H1 (cell line): ENCODE results near the gene TAGLN2. TPM values are rescaled to one million over a fixed set of nuclear protein-coding genes. Genes with fewer than 3 reads are reported as not detected.

Source experiments
- CTCF ChIA-PET: fragments of 300-600 bp; sonication (Branson Sonifier 250); formaldehyde crosslinking; loops from one replicate; lab custom pipeline; 2021; ENCODE audit not compliant: partially characterized antibody; lab: Charles Lee
- POLR2A ChIA-PET: fragments of 300-600 bp; sonication (Branson Sonifier 250); formaldehyde crosslinking; loops from one replicate; lab custom pipeline; 2021; ENCODE audit warnings: inconsistent platforms; ENCODE audit not compliant: partially characterized antibody; lab: Charles Lee
- DNase-seq, 2 experiments: peaks; one replicate each; pipeline versions ENCODE4 v3.0.0 to v3.0.0-alpha.2; 2010 to 2022; ENCODE audit warnings: low spot score in 2 of 2, low read depth in 1 of 2, mixed read lengths in 1 of 2
- FAIRE-seq: peaks from 2 replicates; lab custom pipeline; 2011; peaks lifted over from hg19 to GRCh38; lab: Jason Lieb, UNC
- H2AFZ ChIP-seq: 2 replicates; pipeline ENCODE4 v1.8.1; 2012; ENCODE audit warnings: low read length, inconsistent platforms
- H2AK5ac ChIP-seq: 2 replicates; pipeline ENCODE4 v1.6.1; 2013; ENCODE audit warnings: low read depth, low read length
- H2BK120ac ChIP-seq: replicated peaks from 2 replicates; pipeline ENCODE3; 2013; ENCODE audit warnings: low read depth, low read length, inconsistent platforms
- H2BK12ac ChIP-seq: 2 replicates; pipeline ENCODE4 v1.6.1; 2013; ENCODE audit warnings: low read depth, low read length
- H2BK15ac ChIP-seq: 2 replicates; pipeline ENCODE4 v1.6.1; 2013; ENCODE audit warnings: low read length
- H2BK20ac ChIP-seq: 2 replicates; pipeline ENCODE4 v1.6.1; 2013; ENCODE audit warnings: low read length
- H2BK5ac ChIP-seq: 2 replicates; pipeline ENCODE4 v1.6.1; 2013; ENCODE audit warnings: low read depth, low read length
- H3K14ac ChIP-seq: 2 replicates; pipeline ENCODE4 v1.6.1; 2013; ENCODE audit warnings: inconsistent platforms; ENCODE audit not compliant: insufficient read length
- H3K18ac ChIP-seq: 2 replicates; pipeline ENCODE4 v1.6.1; 2013; ENCODE audit warnings: low read length; ENCODE audit errors: extremely low read depth
- H3K23ac ChIP-seq: 2 replicates; pipeline ENCODE4 v1.6.1; 2013; ENCODE audit warnings: inconsistent platforms; ENCODE audit not compliant: insufficient read length
- H3K23me2 ChIP-seq: 2 replicates; pipeline ENCODE4 v1.6.1; 2013; ENCODE audit warnings: low read depth, low read length
- H3K27ac ChIP-seq: 2 replicates; pipeline ENCODE4 v1.6.1; 2011; ENCODE audit warnings: low read depth, low read length, inconsistent platforms
- H3K27me3 ChIP-seq, 4 experiments: replicated peaks in 1 of 4; 1 replicate in 1 of 4; 2 replicates in 3 of 4; pipeline versions ENCODE4 v1.6.1 to v1.8.1; 2011 to 2013; ENCODE audit warnings: low read length in 3 of 4, mild to moderate bottlenecking in 3 of 4, inconsistent platforms in 2 of 4, mixed read lengths in 2 of 4, moderate library complexity in 1 of 4; ENCODE audit not compliant: control insufficient read depth in 3 of 4, insufficient read depth in 3 of 4; ENCODE audit errors: extremely low read depth in 1 of 4
- H3K36me3 ChIP-seq, 4 experiments: 2 replicates each; pipeline versions ENCODE4 v1.6.1 to v1.8.1; 2011 to 2013; ENCODE audit warnings: mild to moderate bottlenecking in 4 of 4, low read length in 3 of 4, moderate library complexity in 2 of 4, control low read depth in 1 of 4, inconsistent platforms in 1 of 4; ENCODE audit not compliant: insufficient read depth in 4 of 4, control insufficient read depth in 2 of 4
- H3K4ac ChIP-seq: replicated peaks from 2 replicates; pipeline ENCODE3; 2013; ENCODE audit warnings: low read length, low read depth, mixed read lengths, inconsistent platforms; ENCODE audit not compliant: insufficient read length
- H3K4me1 ChIP-seq, 4 experiments: replicated peaks in 1 of 4; 1 replicate in 1 of 4; 2 replicates in 3 of 4; pipeline versions ENCODE4 v1.6.1 to v1.8.1; 2011 to 2013; ENCODE audit warnings: low read length in 3 of 4, inconsistent platforms in 2 of 4, mixed read lengths in 1 of 4; ENCODE audit not compliant: insufficient read depth in 4 of 4, control insufficient read depth in 3 of 4
- H3K4me2 ChIP-seq, 2 experiments: 2 replicates each; pipeline versions ENCODE4 v1.6.1 to v1.8.1; 2011 to 2013; ENCODE audit warnings: low read depth in 2 of 2, low read length in 2 of 2, control low read depth in 1 of 2, inconsistent platforms in 1 of 2, mild to moderate bottlenecking in 1 of 2; ENCODE audit not compliant: insufficient read depth in 1 of 2
- H3K4me3 ChIP-seq, 4 experiments: fragments of 200-600, 300-600 bp in 1 of 4; sonication (generic), shearing (Covaris generic), sonication (Bioruptor Twin) in 1 of 4; 2 replicates each; pipeline versions ENCODE4 v1.5.1 to v1.8.1; 2011 to 2016; ENCODE audit warnings: low read length in 4 of 4, low read depth in 3 of 4, control low read depth in 2 of 4, inconsistent platforms in 2 of 4, mild to moderate bottlenecking in 2 of 4, mixed read lengths in 1 of 4, moderate library complexity in 1 of 4; ENCODE audit not compliant: insufficient read depth in 2 of 4; ENCODE audit errors: extremely low read depth in 1 of 4
- H3K56ac ChIP-seq: replicated peaks from 2 replicates; pipeline ENCODE3; 2013; ENCODE audit warnings: low read depth, mild to moderate bottlenecking, mixed read lengths, low read length, inconsistent platforms; ENCODE audit not compliant: insufficient read length
- H3K79me1 ChIP-seq: 2 replicates; pipeline ENCODE4 v1.6.1; 2013; ENCODE audit warnings: low read depth, low read length, control low read depth
- H3K79me2 ChIP-seq, 2 experiments: 2 replicates each; pipeline versions ENCODE4 v1.6.1 to v1.8.1; 2012 to 2013; ENCODE audit warnings: low read length in 2 of 2, mild to moderate bottlenecking in 2 of 2, inconsistent platforms in 1 of 2; ENCODE audit not compliant: insufficient read depth in 2 of 2, control insufficient read depth in 1 of 2
- H3K9ac ChIP-seq, 4 experiments: replicated peaks in 1 of 4; 1 replicate in 1 of 4; 2 replicates in 3 of 4; pipeline versions ENCODE4 v1.6.1 to v1.8.1; 2011 to 2013; ENCODE audit warnings: low read depth in 3 of 4, low read length in 3 of 4, control low read depth in 2 of 4, mild to moderate bottlenecking in 2 of 4, moderate library complexity in 2 of 4, inconsistent platforms in 1 of 4; ENCODE audit errors: extremely low read depth in 1 of 4
- H3K9me3 ChIP-seq, 2 experiments: 2 replicates each; pipeline versions ENCODE4 v1.6.1 to v1.8.1; 2012 to 2013; ENCODE audit warnings: mild to moderate bottlenecking in 2 of 2, moderate library complexity in 2 of 2, control low read depth in 1 of 2, inconsistent platforms in 1 of 2, low read depth in 1 of 2, low read length in 1 of 2, mixed read lengths in 1 of 2; ENCODE audit not compliant: insufficient read depth in 2 of 2
- H4K20me1 ChIP-seq, 2 experiments: replicated peaks in 1 of 2; 2 replicates each; pipeline versions ENCODE3 to v1.8.1; 2011 to 2013; ENCODE audit warnings: inconsistent platforms in 2 of 2, low read length in 2 of 2, mild to moderate bottlenecking in 1 of 2; ENCODE audit not compliant: insufficient read depth in 2 of 2, control insufficient read depth in 1 of 2
- H4K5ac ChIP-seq: 2 replicates; pipeline ENCODE4 v1.6.1; 2013; ENCODE audit warnings: low read length, low read depth, mixed read lengths, inconsistent platforms; ENCODE audit not compliant: insufficient read length
- H4K8ac ChIP-seq: 2 replicates; pipeline ENCODE4 v1.8.0; 2013; ENCODE audit warnings: mild to moderate bottlenecking, moderate library complexity, low read length, inconsistent platforms; ENCODE audit not compliant: insufficient read depth; ENCODE audit errors: extremely low read depth
- H4K91ac ChIP-seq: replicated peaks from 2 replicates; pipeline ENCODE3; 2013; ENCODE audit warnings: low read length, mixed read lengths, inconsistent platforms; ENCODE audit not compliant: insufficient read length
- ATF2 ChIP-seq: IDR thresholded peaks from 2 replicates; pipeline ENCODE4 v1.6.1; 2012; ENCODE audit warnings: low read length, inconsistent platforms
- BACH1 ChIP-seq: IDR thresholded peaks from 2 replicates; pipeline ENCODE4 v1.6.1; 2012; ENCODE audit warnings: low read length, improper control_type of control experiment
- CEBPB ChIP-seq: IDR thresholded peaks from 2 replicates; pipeline ENCODE4 v1.6.1; 2012; ENCODE audit warnings: low read depth, low read length
- E2F6 ChIP-seq: IDR thresholded peaks from 2 replicates; pipeline ENCODE4 v1.6.1; 2012; ENCODE audit warnings: inconsistent platforms
- EP300 ChIP-seq, 2 experiments: IDR thresholded peaks; 1 replicate in 1 of 2; 2 replicates in 1 of 2; pipeline ENCODE4 v1.6.1; 2011 to 2012; ENCODE audit warnings: low read depth in 2 of 2, low read length in 2 of 2, mild to moderate bottlenecking in 2 of 2, borderline replicate concordance in 1 of 2, inconsistent platforms in 1 of 2, moderate library complexity in 1 of 2
- HDAC2 ChIP-seq, 2 experiments: fragments of 300-600 bp in 1 of 2; sonication (generic) in 1 of 2; IDR thresholded peaks; 2 replicates each; pipeline ENCODE4 v1.6.1; 2011 to 2012; ENCODE audit warnings: low read depth in 2 of 2, low read length in 2 of 2, mild to moderate bottlenecking in 2 of 2, moderate library complexity in 2 of 2, borderline replicate concordance in 1 of 2, inconsistent platforms in 1 of 2
- JUN ChIP-seq: IDR thresholded peaks from 2 replicates; pipeline ENCODE4 v1.6.1; 2011; ENCODE audit warnings: low read depth, mild to moderate bottlenecking, improper control_type of control experiment, low read length
- KDM5A ChIP-seq: fragments of 200-600 bp; IDR thresholded peaks from 2 replicates; pipeline ENCODE4 v1.7.1; 2012; ENCODE audit warnings: mild to moderate bottlenecking, low read length, inconsistent platforms, mixed read lengths
- MAFK ChIP-seq: IDR thresholded peaks from 2 replicates; pipeline ENCODE4 v1.6.1; 2012; ENCODE audit warnings: low read depth, mild to moderate bottlenecking, improper control_type of control experiment, low read length
- PHF8 ChIP-seq: fragments of 200-600 bp; sonication (generic); conservative IDR thresholded peaks from 2 replicates; pipeline ENCODE4 v1.7.1; 2012; ENCODE audit warnings: low read depth, mild to moderate bottlenecking, inconsistent platforms, low read length, moderate library complexity
- SIX5 ChIP-seq: IDR thresholded peaks from 2 replicates; pipeline ENCODE4 v1.6.1; 2011; ENCODE audit warnings: mild to moderate bottlenecking, low read depth, low read length
- TCF12 ChIP-seq: IDR thresholded peaks from 2 replicates; pipeline ENCODE4 v1.6.1; 2011; ENCODE audit warnings: low read depth, mild to moderate bottlenecking, low read length
- WGBS, 2 experiments: shearing (Covaris generic) in 1 of 2; methylation state at CpG; one replicate each; pipeline versions ENCODE4 v1.1.6 to v1.1.7; 2013 to 2015; ENCODE audit warnings: low lambda C conversion rate in 2 of 2, mixed read lengths in 2 of 2, inconsistent platforms in 1 of 2, low coverage in 1 of 2, missing lambda C conversion rate in 1 of 2; ENCODE audit not compliant: insufficient replicate concordance in 2 of 2, insufficient coverage in 1 of 2, insufficient read length in 1 of 2; ENCODE audit errors: extremely low coverage in 1 of 2, missing lambda C conversion rate in 1 of 2; 5-methylcytosine and 5-hydroxymethylcytosine counted together
- polyA plus RNA-seq, 7 experiments: library from polyadenylated mRNA; depleted of rRNA in 3 of 7; stranded (reverse) in 5 of 7; unstranded in 2 of 7; fragments of >200 nt in 5 of 7; fragments of 200-250 nt in 2 of 7; gene quantifications; 1 replicate in 5 of 7; 2 replicates in 1 of 7; 4 replicates in 1 of 7; pipeline versions ENCODE4 v1.2.1 to v1.2.3, GENCODE V29; 2011 to 2013; ENCODE audit warnings: missing spikeins in 2 of 7, mixed read lengths in 2 of 7
- total RNA-seq: library from RNA; stranded (reverse); fragmentation: NEBNext Ultra II Directional; extraction: Animal tissue kit (Norgen Biotek cat#: 25700); gene quantifications from 2 replicates; pipeline ENCODE4 v1.2.1, GENCODE V29; 2021

Gene TAGLN2
- total and polyA plus RNA-seq, 2 of the 8 experiments (the other 6 are each of a cell fraction or from before 2014, with no cell fraction given), result 93.0 to 114 TPM

- no peaks in the 10 kb centered on the region for H3K9me3 ChIP-seq
- H2BK5ac ChIP-seq, result no peak overlapping the region
- no peak overlapping the region for H4K5ac ChIP-seq
- H3K27me3 ChIP-seq, result no peaks in the 10 kb centered on the region; a peak in 1 of 7 replicates
- no peaks in the 10 kb centered on the region for H3K36me3 ChIP-seq
- H2AK5ac ChIP-seq, result no peak overlapping the region
- H2BK12ac ChIP-seq, result no peak overlapping the region
- no peaks in the 10 kb centered on the region for H3K79me2 ChIP-seq
- H3K27ac ChIP-seq, result no peak overlapping the region
- no peaks in the 10 kb centered on the region for H4K20me1 ChIP-seq
- no peak overlapping the region for H3K56ac ChIP-seq
- ChIA-PET CTCF (interaction anchor here (0.8 to 20.8 kb wide), 4 partner anchors 12 to 109 kb away, joined by 3 to 645 read pairs (median 8); partner anchors contain the start of gene FCRL6), POLR2A (no interaction called here)
- H3K23ac ChIP-seq, result no peak overlapping the region
- H3K4me1 ChIP-seq, result no peaks in the 10 kb centered on the region
- H3K23me2 ChIP-seq, result no peaks in the 10 kb centered on the region
- no peak overlapping the region for H3K14ac ChIP-seq
- H3K4me3 ChIP-seq, result no peak overlapping the region
- no peak overlapping the region for H4K8ac ChIP-seq
- H3K18ac ChIP-seq, result no peak overlapping the region
- H3K9ac ChIP-seq, result no peak overlapping the region
- H2BK15ac ChIP-seq, result no peak overlapping the region
- H2BK20ac ChIP-seq, result no peak overlapping the region
- H3K4me2 ChIP-seq, result no peak overlapping the region
- WGBS, 2 experiments, result 77% methylated on average over 8 of the region's 8 CpGs; no CpG with 5 or more reads in 1 of the 2 experiments
- H2BK120ac ChIP-seq, result no peak overlapping the region
- FAIRE-seq, result no peak
- H2AFZ ChIP-seq, result no peak overlapping the region
- no peak overlapping the region for H3K4ac ChIP-seq
- no peak overlapping the region for H4K91ac ChIP-seq
- H3K79me1 ChIP-seq, result no peaks in the 10 kb centered on the region
- no peak for DNase-seq
- TF ChIP-seq JUN (no peak), TCF12 (no peak), E2F6 (no peak), SIX5 (no peak), KDM5A (no peak), BACH1 (no peak), EP300 (IDR thresholded peaks at IDR 0.05; ENCODE audit: borderline replicate concordance in 1 of 2, low read depth in 2 of 2, low read length in 2 of 2) (no peak), ATF2 (no peak), MAFK (no peak), CEBPB (no peak), HDAC2 (IDR thresholded peaks at IDR 0.05; ENCODE audit: borderline replicate concordance in 1 of 2, low read depth in 2 of 2, low read length in 2 of 2) (no peak), PHF8 (no peak)
Observed at GRCh38 chr1:159884296-159884695, 41.0 kb downstream of the TAGLN2 start.
